Fibroblast of skin of right quadriceps (primary cell): ENCODE results near the gene PIP5KL1.

Experiments
- DNase-seq: peaks from one replicate; pipeline ENCODE4 v3.0.0-alpha.2; 2013

The PIP5KL1 gene

DNA sequence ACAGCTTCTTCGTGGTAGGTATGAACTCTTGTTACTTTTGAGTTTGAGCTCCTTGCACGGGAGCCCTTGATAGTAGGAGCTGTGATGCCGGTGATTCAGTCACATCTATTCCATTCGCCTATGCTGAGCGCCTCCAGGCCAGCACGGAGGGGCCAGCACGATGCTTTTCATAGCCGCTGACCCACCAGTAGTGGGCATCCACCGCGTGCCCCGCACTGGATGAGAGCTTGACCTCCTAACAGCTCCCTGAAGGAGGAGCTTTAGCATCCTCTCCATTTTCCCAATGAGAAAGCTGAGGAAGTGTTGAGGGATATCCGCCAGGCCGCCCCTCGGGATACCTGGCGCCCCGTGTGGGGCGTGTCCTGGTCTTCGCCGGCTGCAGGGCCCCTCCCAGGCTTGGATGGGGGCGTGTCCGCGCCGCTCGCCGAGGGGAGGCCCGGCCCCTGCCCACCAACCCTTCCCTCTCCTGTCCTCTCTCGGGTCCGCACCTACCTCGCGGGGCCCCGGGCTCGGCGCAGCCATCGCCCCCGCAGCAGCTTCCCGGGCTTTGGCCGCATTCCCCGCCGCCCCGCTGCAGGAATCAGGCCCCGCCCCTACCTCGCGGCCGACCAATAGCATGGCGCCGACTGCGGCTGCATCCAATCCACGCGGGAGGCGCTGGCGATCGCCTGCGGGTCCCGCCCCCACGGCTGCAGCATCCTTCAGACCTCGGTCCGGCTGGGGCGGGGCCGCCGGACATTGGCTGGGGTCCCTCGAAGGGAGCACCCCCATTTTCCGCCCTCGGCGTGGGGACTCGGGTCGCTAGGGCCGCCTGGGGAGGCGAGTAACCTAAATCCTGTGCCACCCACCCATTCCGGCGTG is at the start of gene PIP5KL1:
PIP5KL1 (minus strand) TSS at position 547 of the 861 bp plus-strand sequence; CDS start at position 522, 25 bp downstream.
- peak; percentile 71 for DNase-seq

DNA sequence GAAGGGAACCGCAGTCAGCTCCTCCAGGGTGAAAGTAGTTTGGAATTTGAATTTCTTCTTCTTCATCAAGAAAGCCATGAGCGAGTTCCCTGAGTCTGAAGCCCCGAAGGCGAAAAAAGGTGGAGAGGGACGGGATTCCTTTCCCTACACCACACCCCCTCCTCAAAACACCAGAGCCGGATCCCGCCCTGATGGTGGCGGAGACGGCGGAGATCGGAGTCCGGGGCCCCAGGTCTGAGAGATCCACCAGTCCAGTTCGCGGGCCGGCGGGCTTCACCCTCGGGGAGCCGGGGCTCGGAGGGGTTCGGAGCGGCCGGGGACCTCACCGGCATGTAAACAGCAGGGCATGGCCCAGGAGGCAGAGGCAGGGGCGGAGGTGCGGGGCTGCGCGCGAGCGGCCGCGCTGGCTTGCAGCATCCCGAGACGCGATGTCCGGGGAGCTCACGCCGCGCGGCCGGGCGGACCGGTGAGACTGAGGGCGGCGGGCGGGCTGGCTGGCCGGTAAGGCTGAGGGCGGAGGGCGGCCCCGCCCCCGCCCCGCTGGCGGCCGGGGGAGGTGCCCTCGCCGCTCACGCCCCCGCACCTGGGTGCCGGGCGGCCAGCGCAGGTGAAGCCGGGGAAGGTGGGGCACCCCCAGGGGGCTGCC is 49.6 kb upstream of the PIP5KL1 start:
- no peak for DNase-seq

DNA sequence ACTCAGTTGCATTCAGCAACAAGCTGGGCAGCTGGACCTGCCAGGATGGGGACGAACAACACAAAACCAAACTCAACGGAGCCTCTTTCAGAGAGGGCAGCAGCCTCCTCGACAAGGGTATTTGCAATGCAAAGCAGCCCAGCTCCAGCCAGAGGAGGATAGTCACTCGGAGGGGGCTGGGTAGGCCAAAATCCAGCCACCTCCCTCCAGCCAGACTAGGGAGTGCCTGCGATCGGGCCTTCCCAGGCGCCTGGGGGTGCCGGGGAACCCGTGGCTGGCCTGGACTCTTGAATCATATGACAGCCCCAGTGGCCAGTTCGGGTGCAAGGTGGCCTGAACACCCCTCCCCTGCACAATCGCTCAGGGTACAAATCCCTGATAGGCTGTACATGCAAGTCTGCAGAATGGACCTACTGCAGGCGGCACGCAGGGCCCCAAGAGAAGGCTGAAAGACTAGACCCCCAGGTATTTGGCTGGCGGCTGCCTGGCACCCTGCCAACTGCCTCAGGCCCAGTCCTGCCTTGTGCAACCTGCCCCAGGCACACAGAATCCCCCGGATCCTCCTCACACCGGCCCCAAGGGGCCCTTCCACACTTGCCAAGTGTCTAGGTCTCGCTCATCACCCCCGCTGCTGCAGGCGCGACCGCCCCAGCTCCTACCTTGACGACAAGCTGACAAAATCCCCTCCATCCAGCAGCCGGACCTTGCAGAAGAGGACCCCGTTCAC is 48.9 kb upstream of the PIP5KL1 start:
- DNase-seq: no peak

- no peak for DNase-seq
These were observed 48.4 kb upstream of the PIP5KL1 start for GRCh38 chr9:127979015-127979332.

DNA sequence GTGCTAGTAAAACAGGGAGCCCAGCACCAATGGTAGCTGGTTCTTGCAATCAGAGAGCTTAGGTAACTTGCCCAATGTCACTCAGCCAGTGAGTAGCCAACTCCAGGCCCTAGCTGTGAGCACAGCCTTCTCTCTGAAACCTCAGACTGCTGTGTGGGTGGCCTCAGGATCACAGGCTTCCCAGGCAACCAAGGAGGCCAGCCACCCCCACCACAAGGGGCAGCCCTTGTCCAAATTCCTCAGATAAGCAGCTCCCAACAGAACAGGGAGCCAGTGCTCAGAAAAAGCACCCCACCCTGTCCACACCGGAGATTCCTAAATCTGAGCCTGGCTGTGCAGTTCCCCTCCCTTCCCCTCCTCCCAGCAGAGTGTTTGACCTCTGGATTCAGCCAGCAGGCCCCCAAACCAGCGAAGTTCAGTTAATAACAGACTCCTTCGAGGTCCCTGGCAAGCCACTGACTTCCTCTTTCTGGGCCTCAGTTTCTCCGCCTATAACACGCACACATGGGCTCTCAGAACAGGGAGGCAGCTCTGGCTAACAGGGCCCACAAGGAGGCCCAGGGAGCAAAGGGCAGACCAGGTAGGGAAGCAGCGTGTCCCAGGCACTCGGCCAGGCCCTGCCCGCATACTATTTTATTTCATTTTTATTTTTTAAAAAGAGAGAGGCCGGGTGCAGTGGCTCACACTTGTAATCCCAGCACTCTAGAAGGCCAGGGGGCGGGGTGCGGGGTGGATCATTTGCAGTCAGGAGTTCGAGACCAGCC is 47.5 kb upstream of the PIP5KL1 start:
- peak; percentile 66 for DNase-seq

- DNase-seq: no peak
These were observed 46.7 kb upstream of the PIP5KL1 start for GRCh38 chr9:127977009-127977883.

DNA sequence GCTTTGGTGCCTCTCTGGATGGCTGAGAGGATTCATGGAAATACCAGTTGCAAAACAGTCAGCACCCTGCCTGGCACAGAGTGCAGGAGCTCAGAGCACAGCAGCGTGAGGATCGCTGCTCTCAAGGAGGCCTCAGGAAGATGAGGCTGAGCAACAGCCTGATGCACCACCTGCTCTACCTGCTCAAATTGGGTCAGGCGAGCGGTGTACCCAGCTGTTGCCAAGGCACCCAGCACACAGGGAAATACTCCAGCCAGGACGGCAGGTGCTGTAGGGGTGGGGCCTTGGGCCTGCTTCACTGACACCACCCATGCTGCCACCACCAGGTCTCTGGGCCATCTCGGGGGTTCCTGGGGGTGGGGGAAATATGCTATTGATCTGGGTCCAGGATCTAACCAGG is 45.9 kb upstream of the PIP5KL1 start:
- DNase-seq: no peak

DNA sequence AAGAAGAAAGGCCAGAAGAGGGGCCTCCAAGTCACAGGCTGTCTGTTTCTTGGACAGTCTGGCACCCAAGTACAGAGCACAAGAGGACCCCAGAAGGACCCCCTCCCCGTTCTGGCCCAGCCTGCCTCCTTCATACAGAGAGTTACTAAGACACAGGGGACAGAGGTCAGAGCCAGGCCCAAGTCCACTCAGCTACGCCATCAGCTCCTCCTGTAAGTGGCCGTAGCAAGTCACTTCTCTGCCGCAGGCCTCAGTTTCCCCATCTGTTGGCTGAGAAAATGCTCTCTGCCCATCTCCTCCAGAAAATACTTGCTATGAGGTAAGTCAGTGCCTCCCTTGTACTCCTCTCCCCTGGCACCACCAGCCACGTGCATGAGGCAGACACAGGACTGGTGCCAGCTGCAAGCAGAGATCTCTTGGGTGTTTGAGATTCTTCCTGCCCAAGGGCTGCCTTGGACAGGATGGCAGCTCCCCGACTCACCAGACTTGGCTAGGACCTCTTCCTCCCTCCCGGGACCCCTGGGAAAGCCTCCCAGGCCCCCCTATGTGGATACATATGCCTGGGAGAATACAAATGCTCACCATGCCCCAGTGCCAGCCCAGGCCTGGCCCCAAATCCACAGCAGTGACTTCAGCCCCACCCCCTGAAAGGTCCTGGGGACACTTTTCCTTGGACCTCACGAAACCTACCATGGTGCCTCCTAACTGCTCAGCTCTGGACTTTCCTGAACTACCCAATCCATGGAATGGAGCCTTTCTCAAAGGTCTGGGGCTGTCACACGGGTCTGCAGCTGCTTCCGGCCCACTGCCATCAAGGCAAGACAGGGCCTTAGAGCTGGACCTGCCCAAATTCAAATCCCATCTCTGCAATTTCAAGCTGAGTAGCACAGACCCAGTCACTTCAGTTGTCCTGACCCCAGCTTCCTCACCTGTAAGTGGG is 45.1 kb upstream of the PIP5KL1 start:
- DNase-seq: no peak

- no peak for DNase-seq
These were observed 44.2 kb upstream of the PIP5KL1 start for GRCh38 chr9:127974769-127975261.

DNA sequence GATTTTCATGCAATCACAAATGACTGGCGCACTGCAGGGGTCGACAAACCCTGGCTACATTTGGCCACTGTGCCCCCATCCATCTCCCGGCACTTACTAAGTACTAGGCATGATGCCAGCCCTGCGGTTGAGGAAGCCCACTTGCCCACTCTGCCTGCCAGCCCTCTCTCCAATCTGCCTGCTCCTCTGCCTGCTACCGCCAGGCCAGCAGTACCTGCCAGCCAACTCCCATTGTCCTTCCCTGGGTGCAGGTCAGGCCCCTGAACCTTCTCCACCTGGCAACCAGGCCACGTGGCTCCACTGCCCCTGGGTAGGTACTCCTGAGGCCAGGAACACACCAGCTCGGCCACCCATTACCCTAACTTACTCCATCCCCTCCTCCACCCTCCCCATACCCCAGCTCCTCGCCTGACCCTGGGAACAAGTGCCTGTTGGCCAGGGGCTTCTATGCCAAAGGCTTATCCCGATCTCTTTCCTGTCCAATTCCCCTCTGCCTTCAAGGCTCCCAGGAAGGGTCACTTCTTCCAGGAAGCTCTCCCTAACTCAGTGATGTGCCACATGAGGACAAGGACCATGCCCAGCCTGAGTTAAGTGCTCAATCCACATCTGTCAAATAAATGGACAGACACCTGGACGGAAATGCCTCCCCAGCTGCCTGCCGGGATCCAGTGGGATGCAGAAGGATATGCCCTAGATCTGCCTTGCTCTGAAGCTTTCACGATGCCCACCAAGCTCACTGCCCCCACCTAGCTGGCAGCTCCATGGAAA is 43.6 kb upstream of the PIP5KL1 start:
- DNase-seq: no peak

GRCh38 chr9:127973169-127974000 is 42.8 kb upstream of the PIP5KL1 start:
- no peak for DNase-seq

DNA sequence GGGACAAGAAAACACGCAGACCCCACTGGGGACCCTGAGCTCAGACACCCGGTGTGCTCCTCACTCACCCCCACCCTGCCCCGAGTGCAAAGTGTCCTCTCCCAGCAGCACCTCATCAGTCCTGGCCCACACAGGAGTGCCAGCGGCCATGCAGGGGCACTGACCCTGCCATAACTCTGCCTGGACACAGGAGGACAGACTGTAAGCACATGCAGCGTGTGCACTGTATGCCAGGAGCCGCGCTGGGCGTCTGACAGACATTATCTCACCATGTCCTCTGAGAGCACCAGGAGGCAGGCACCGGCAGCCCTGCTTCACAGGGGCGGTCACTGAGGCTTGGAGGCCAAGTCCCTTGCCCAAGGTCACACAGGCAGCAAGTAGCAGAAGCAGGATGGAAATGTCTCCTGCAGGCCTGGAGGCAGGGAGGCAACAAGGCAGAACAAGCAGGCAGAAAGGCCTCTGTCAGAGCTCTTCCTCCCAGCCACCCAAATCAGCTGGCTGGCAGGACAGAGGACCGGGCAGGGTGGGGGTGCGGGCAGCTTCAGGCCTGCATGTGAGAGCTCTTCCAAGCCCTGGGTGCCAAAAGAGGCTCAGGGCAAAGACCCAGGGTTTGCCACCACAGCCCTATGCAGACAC is 41.8 kb upstream of the PIP5KL1 start:
- DNase-seq: no peak

- no peak for DNase-seq
These were observed 41.0 kb upstream of the PIP5KL1 start for GRCh38 chr9:127971357-127972235.

- DNase-seq: no peak
These were observed 40.1 kb upstream of the PIP5KL1 start for GRCh38 chr9:127970401-127971313.

GRCh38 chr9:127968700-127969383 is 38.3 kb upstream of the PIP5KL1 start:
- peak; percentile 94 for DNase-seq

DNA sequence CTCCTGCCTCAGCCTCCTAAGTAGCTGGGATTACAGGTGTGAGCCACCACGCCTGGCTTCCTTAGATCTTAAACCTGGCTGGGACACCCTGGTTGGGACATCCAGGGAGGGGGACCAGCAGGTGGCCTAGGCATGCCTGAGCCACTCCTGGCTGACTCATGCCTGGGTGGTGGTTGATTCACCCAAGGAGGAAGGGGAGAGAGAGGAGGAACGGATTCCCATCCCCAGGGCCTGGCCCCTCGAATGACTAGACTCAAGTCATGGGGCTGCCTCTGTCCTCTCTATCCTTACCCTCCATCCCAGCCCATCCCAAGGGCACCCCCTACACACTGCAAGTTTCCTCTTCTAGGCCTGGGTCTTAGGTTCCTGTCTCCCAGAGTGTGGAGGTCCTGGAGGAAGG is 37.5 kb upstream of the PIP5KL1 start:
- DNase-seq: peak; percentile 76
